K562 (cell line): Measurements from ENCODE around the gene LRRC59. TPM values are rescaled to one million over a fixed set of nuclear protein-coding genes. Genes with fewer than 3 reads are reported as not detected.

Experiments
- ATAC-seq: fragments of 200-7000 bp; cut with Tn5 transposase; 3 replicates; pipeline ENCODE4 v1.9.1; 2020; ENCODE audit warnings: moderate library complexity
- BruUV-seq: library from RNA; stranded (reverse); fragments of 400-500 nt; replicated peaks from 2 replicates; lab custom pipeline; 2021; lab: Mats Ljungman, UMichigan
- CTCF ChIA-PET: fragments of 300-600 bp; formaldehyde crosslinking; extraction: SDS; loops from one replicate; lab custom pipeline; 2021; ENCODE audit warnings: low intra/inter-chr PET ratio; lab: Yijun Ruan, JAX
- POLR2A ChIA-PET: fragments of 300-600, 350-650 bp; sonication (Branson Sonifier 250); formaldehyde crosslinking; extraction: SDS; loops from one replicate; lab custom pipeline; 2021; ENCODE audit warnings: antibody characterized with exemption, inconsistent platforms; lab: Yijun Ruan, JAX
- DNase-seq, 4 experiments: peaks; one replicate each; pipeline versions ENCODE4 v3.0.0 to v3.0.0-alpha.2; 2011 to 2018; ENCODE audit warnings: low spot score in 3 of 4, mixed read lengths in 3 of 4; ENCODE audit errors: extremely low read depth in 1 of 4
- FAIRE-seq: peaks from 2 replicates; lab custom pipeline; 2011; peaks lifted over from hg19 to GRCh38; lab: Jason Lieb, UNC
- H2AFZ ChIP-seq: 2 replicates; pipeline ENCODE4 v1.6.0; 2011; ENCODE audit warnings: low read depth, low read length, control low read depth, inconsistent platforms
- H3K27ac ChIP-seq: fragments of 200-600 bp; 3 replicates; pipeline ENCODE4 v1.8.0; 2011; ENCODE audit warnings: low read depth, mild to moderate bottlenecking, control low read depth, inconsistent platforms, low read length, moderate library complexity, mixed read lengths; ENCODE audit errors: extremely low read depth
- H3K27me3 ChIP-seq, 2 experiments: fragments of 300-600 bp in 1 of 2; 2 replicates in 1 of 2; 3 replicates in 1 of 2; pipeline versions ENCODE4 v1.6.0 to v1.8.0; 2011; ENCODE audit warnings: inconsistent platforms in 2 of 2, low read length in 2 of 2, mild to moderate bottlenecking in 1 of 2, mixed read lengths in 1 of 2, moderate library complexity in 1 of 2; ENCODE audit not compliant: control insufficient read depth in 2 of 2, insufficient read depth in 2 of 2
- H3K36me3 ChIP-seq: fragments of 300-600 bp; 3 replicates; pipeline ENCODE4 v1.8.0; 2011; ENCODE audit warnings: mild to moderate bottlenecking, low read length, inconsistent platforms; ENCODE audit not compliant: control insufficient read depth, insufficient read depth
- H3K4me1 ChIP-seq, 2 experiments: fragments of 200-600 bp in 1 of 2; replicated peaks in 1 of 2; 2 replicates in 1 of 2; 3 replicates in 1 of 2; pipeline versions ENCODE4 v1.5.1 to v1.8.0; 2011; ENCODE audit warnings: inconsistent platforms in 2 of 2, low read length in 2 of 2, mild to moderate bottlenecking in 1 of 2, mixed read lengths in 1 of 2, moderate library complexity in 1 of 2; ENCODE audit not compliant: control insufficient read depth in 2 of 2, insufficient read depth in 2 of 2
- H3K4me2 ChIP-seq: 2 replicates; pipeline ENCODE4 v1.6.1; 2011; ENCODE audit warnings: low read length, control low read depth, inconsistent platforms, mixed read lengths; ENCODE audit not compliant: insufficient read depth
- H3K4me3 ChIP-seq: fragments of 200-600 bp; sonication (generic), shearing (Covaris generic); 2 replicates; pipeline ENCODE4 v1.5.1; 2016; ENCODE audit warnings: control low read depth, inconsistent platforms
- H3K79me2 ChIP-seq: fragments of 200-600 bp; 3 replicates; pipeline ENCODE4 v1.8.0; 2011; ENCODE audit warnings: low read length, inconsistent platforms; ENCODE audit not compliant: control insufficient read depth, insufficient read depth
- H3K9ac ChIP-seq, 2 experiments: 2 replicates each; pipeline versions ENCODE4 v1.6.0 to v1.6.1; 2011; ENCODE audit warnings: low read depth in 2 of 2, low read length in 2 of 2, control low read depth in 1 of 2, inconsistent platforms in 1 of 2, mild to moderate bottlenecking in 1 of 2, mixed read lengths in 1 of 2; ENCODE audit not compliant: insufficient read depth in 1 of 2
- H3K9me1 ChIP-seq: one replicate; pipeline ENCODE4 v1.6.0; 2011; ENCODE audit warnings: inconsistent platforms, mild to moderate bottlenecking, low read length, moderate library complexity; ENCODE audit not compliant: control insufficient read depth, insufficient read depth
- H3K9me3 ChIP-seq: replicated peaks from 2 replicates; pipeline ENCODE4 v1.5.1; 2011; ENCODE audit warnings: low read depth, low read length, inconsistent platforms; ENCODE audit not compliant: control insufficient read depth, insufficient read depth
- H4K20me1 ChIP-seq: replicated peaks from 2 replicates; pipeline ENCODE4 v1.6.1; 2011; ENCODE audit warnings: low read length, inconsistent platforms, mixed read lengths; ENCODE audit not compliant: control insufficient read depth, insufficient read depth
- BRCA1 ChIP-seq, 2 experiments: fragments of 450-650 bp in 1 of 2; sonication (generic) in 1 of 2; formaldehyde crosslinking in 1 of 2; IDR thresholded peaks; 2 replicates each; pipeline versions ENCODE4 v1.5.0 to v1.6.1; 2017 to 2020; ENCODE audit warnings: mild to moderate bottlenecking in 1 of 2, missing genetic modification reagents in 1 of 2
- CBX8 ChIP-seq: fragments of 200-600 bp; sonication (generic); IDR thresholded peaks from 2 replicates; pipeline ENCODE4 v1.6.1; 2012; ENCODE audit warnings: borderline replicate concordance, mixed run types, low read depth, mild to moderate bottlenecking, moderate library complexity, mixed read lengths, low read length, control low read depth, inconsistent platforms; ENCODE audit not compliant: poor library complexity, severe bottlenecking; ENCODE audit errors: extremely low read depth
- RBFOX2 ChIP-seq: fragments of 200-400 bp; formaldehyde crosslinking; IDR thresholded peaks from 2 replicates; pipeline ENCODE4 v1.6.1; 2017; ENCODE audit warnings: low read depth, mild to moderate bottlenecking, low read length, moderate library complexity
- SMARCC2 ChIP-seq: fragments of 450-650 bp; IDR thresholded peaks from 2 replicates; pipeline ENCODE4 v1.6.1; 2017; ENCODE audit warnings: antibody characterized with exemption, moderate library complexity, mild to moderate bottlenecking, low read depth
- ZNF232 ChIP-seq: sonication (generic); formaldehyde crosslinking; IDR thresholded peaks from 2 replicates; pipeline ENCODE4 v1.8.0; 2022; ENCODE audit warnings: mild to moderate bottlenecking, missing genetic modification reagents
- ZNF75A ChIP-seq: fragments of 450-650 bp; formaldehyde crosslinking; IDR thresholded peaks from 2 replicates; pipeline ENCODE4 v1.4.0; 2020; ENCODE audit warnings: mild to moderate bottlenecking
- WGBS: fragments of 100-300 bp; shearing (Covaris generic); methylation state at CpG from one replicate; pipeline ENCODE4 v1.1.6; 2016; ENCODE audit warnings: low coverage, mixed read lengths; ENCODE audit not compliant: insufficient coverage; ENCODE audit errors: missing lambda C conversion rate; 5-methylcytosine and 5-hydroxymethylcytosine counted together
- in situ Hi-C: fragments of 300-500 bp; cut with MboI; formaldehyde crosslinking; loops from 4 replicates; pipeline ENCODE4 v1.15.0; 2018; ENCODE audit warnings: inconsistent platforms, mixed read lengths
- intact Hi-C: fragments of 100-400 bp; cut with micrococcal nuclease; formaldehyde crosslinking; loops from 2 replicates; pipeline ENCODE4 v1.14.2; 2022
- polyA plus RNA-seq, 8 experiments: library from polyadenylated mRNA; depleted of rRNA in 4 of 8; stranded (reverse) in 5 of 8; unstranded in 3 of 8; fragments of >200 nt; fragmentation: Nextera tagmentation in 2 of 8; fragmentation: Illumina TruSeq in 1 of 8; extraction: Ambion mirVana in 2 of 8; extraction: Trizol in 1 of 8; gene quantifications; 2 replicates each; pipeline versions ENCODE4 v1.2.1 to v1.2.3, GENCODE V29; 2011 to 2014; ENCODE audit warnings: inconsistent platforms in 1 of 8, missing spikeins in 1 of 8
- total RNA-seq, 7 experiments: library from RNA; depleted of rRNA in 6 of 7; stranded (reverse); fragments of >200 nt in 6 of 7; fragmentation: Illumina TruSeq in 2 of 7; extraction: Trizol in 2 of 7; gene quantifications; 2 replicates each; pipeline versions ENCODE4 v1.2.1 to v1.2.3, GENCODE V29; 2011 to 2021; ENCODE audit warnings: low replicate concordance in 1 of 7
- TF ChIP-seq, protein P1 (sequence below): fragments of 200-800 bp; sonication (Bioruptor generic); IDR thresholded peaks from 2 replicates; pipeline ENCODE4 v1.6.1; 2016; ENCODE audit warnings: missing genetic modification characterization, missing compliant biosample characterization

LRRC59 gene
- total and polyA plus RNA-seq, 9 of the 15 experiments (the other 6 are each of a cell fraction or from before 2014, with no cell fraction given), result 27.8 to 244 (median 154) TPM

GRCh38 chr17:50356892-50357510 lies 40.3 kb downstream of the LRRC59 start:
- intact Hi-C loops (no loop called here), in situ Hi-C loops (no loop called here)
- Histone ChIP-seq H3K79me2 (no peaks in the 10 kb centered on the region; the same call in 2 of the 3 replicates), H4K20me1 (peaks cover 10% of the 10 kb centered on the region), H3K4me1 (peaks cover 10 to 44% of the 10 kb centered on the region in 2 experiments; a peak in 4 of 5 replicates), H3K4me2 (no peak overlapping the region), H3K9ac (no peak overlapping the region; a peak in 1 of 4 replicates), H3K36me3 (peaks cover 69% of the 10 kb centered on the region; the same call in 2 of the 3 replicates), H3K27me3 (no peaks in the 10 kb centered on the region; a peak in 1 of 5 replicates), H3K4me3 (no peak overlapping the region), H3K27ac (no peak overlapping the region), H3K9me1 (no peaks in the 10 kb centered on the region), H2AFZ (no peak overlapping the region), H3K9me3 (no peaks in the 10 kb centered on the region)
- FAIRE-seq (no peak), ATAC-seq (no peak), DNase-seq (no peak)
- 99% methylated on average over 12 of the region's 12 CpGs for WGBS
- CTCF ChIA-PET, result no interaction called here
- BruUV-seq, result no TSS peak
- POLR2A ChIA-PET, result interaction anchor here (0.7 kb wide), 1 partner anchor 15 kb away, joined by 5 read pairs; no protein-coding TSS in a partner anchor
- TF ChIP-seq RBFOX2, result 0 out of 2 replicates have a peak, but pooled peaks have one; percentile 24
- no peak for TF ChIP-seq ZNF232 (CRISPR knock-in tag)

DNA sequence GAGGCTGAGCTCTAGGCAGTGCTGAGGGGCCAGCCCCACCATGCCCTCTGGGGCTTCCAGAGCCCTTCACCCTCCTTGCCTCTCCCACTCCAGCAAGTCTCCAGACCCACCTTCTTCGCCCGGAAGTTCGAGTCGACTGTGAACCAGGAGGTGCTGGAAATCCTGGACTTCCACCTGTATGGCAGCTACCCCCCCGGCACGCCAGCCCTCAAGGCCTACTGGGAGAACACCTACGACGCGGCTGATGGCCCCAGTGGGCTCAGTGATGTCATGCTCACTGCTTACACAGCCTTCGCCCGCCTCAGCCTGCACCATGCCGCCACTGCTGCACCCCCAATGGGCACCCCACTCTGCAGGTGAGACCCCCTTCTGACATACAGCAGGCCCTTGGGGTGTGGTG lies 40.9 kb downstream of the LRRC59 start:
- ChIA-PET CTCF (no interaction called here), POLR2A (no interaction called here)
- FAIRE-seq (no peak), DNase-seq (no peak), ATAC-seq (no peak)
- H3K4me3 ChIP-seq, result no peak overlapping the region
- 92% methylated on average over 10 of the region's 12 CpGs for WGBS
- H2AFZ ChIP-seq, result no peak overlapping the region
- H3K27me3 ChIP-seq, result no peaks in the 10 kb centered on the region; a peak in 1 of 5 replicates
- no peaks in the 10 kb centered on the region for H3K79me2 ChIP-seq
- peaks cover 5% of the 10 kb centered on the region for H4K20me1 ChIP-seq
- in situ Hi-C loops, result no loop called here
- no peak overlapping the region for H3K27ac ChIP-seq
- H3K9ac ChIP-seq, result no peak overlapping the region; a peak in 1 of 4 replicates
- BruUV-seq, result no TSS peak
- no peaks in the 10 kb centered on the region for H3K9me3 ChIP-seq
- no peaks in the 10 kb centered on the region for H3K9me1 ChIP-seq
- no peak overlapping the region for H3K4me2 ChIP-seq
- peaks cover 5 to 40% of the 10 kb centered on the region in 2 experiments; a peak in 4 of 5 replicates for H3K4me1 ChIP-seq
- H3K36me3 ChIP-seq, result peaks cover 69% of the 10 kb centered on the region; the same call in 2 of the 3 replicates
- intact Hi-C loops, result no loop called here
- TF ChIP-seq, protein P1, sequence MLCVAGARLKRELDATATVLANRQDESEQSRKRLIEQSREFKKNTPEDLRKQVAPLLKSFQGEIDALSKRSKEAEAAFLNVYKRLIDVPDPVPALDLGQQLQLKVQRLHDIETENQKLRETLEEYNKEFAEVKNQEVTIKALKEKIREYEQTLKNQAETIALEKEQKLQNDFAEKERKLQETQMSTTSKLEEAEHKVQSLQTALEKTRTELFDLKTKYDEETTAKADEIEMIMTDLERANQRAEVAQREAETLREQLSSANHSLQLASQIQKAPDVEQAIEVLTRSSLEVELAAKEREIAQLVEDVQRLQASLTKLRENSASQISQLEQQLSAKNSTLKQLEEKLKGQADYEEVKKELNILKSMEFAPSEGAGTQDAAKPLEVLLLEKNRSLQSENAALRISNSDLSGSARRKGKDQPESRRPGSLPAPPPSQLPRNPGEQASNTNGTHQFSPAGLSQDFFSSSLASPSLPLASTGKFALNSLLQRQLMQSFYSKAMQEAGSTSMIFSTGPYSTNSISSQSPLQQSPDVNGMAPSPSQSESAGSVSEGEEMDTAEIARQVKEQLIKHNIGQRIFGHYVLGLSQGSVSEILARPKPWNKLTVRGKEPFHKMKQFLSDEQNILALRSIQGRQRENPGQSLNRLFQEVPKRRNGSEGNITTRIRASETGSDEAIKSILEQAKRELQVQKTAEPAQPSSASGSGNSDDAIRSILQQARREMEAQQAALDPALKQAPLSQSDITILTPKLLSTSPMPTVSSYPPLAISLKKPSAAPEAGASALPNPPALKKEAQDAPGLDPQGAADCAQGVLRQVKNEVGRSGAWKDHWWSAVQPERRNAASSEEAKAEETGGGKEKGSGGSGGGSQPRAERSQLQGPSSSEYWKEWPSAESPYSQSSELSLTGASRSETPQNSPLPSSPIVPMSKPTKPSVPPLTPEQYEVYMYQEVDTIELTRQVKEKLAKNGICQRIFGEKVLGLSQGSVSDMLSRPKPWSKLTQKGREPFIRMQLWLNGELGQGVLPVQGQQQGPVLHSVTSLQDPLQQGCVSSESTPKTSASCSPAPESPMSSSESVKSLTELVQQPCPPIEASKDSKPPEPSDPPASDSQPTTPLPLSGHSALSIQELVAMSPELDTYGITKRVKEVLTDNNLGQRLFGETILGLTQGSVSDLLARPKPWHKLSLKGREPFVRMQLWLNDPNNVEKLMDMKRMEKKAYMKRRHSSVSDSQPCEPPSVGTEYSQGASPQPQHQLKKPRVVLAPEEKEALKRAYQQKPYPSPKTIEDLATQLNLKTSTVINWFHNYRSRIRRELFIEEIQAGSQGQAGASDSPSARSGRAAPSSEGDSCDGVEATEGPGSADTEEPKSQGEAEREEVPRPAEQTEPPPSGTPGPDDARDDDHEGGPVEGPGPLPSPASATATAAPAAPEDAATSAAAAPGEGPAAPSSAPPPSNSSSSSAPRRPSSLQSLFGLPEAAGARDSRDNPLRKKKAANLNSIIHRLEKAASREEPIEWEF, result no peak
- no peak for TF ChIP-seq BRCA1 (IDR thresholded peaks at IDR 0.05)
- TF ChIP-seq BRCA1 (CRISPR knock-in tag; IDR thresholded peaks at IDR 0.05), result no peak
- TF ChIP-seq SMARCC2, result no peak
- TF ChIP-seq ZNF75A (CRISPR knock-in tag), result no peak
- no peak for TF ChIP-seq CBX8
